H9 (cell line): ENCODE data around the gene WWC1. TPM values are rescaled to one million over a fixed set of nuclear protein-coding genes. Genes with fewer than 3 reads are reported as not detected.

Experiments used
- DNase-seq: peaks from one replicate; pipeline ENCODE4 v3.0.0-alpha.2; 2017
- H2AFZ ChIP-seq: one replicate; pipeline ENCODE4 v1.6.1; 2013; ENCODE audit warnings: mild to moderate bottlenecking, low read length, control low read depth, moderate library complexity
- H2AK5ac ChIP-seq: 2 replicates; pipeline ENCODE4 v1.6.1; 2013; ENCODE audit warnings: low read length, control low read depth, mixed read lengths; ENCODE audit not compliant: insufficient read length
- H2BK120ac ChIP-seq: one replicate; pipeline ENCODE4 v1.6.1; 2013; ENCODE audit warnings: low read depth, mild to moderate bottlenecking, low read length, control low read depth, inconsistent platforms; ENCODE audit not compliant: poor library complexity, severe bottlenecking
- H2BK12ac ChIP-seq: 2 replicates; pipeline ENCODE4 v1.6.1; 2013; ENCODE audit warnings: low read length, control low read depth, mixed read lengths, low read depth; ENCODE audit not compliant: insufficient read length
- H2BK15ac ChIP-seq: 2 replicates; pipeline ENCODE4 v1.6.1; 2013; ENCODE audit warnings: low read depth, low read length, control low read depth
- H2BK20ac ChIP-seq: one replicate; pipeline ENCODE4 v1.6.1; 2013; ENCODE audit warnings: low read depth, mild to moderate bottlenecking, low read length, control low read depth, inconsistent platforms; ENCODE audit not compliant: poor library complexity, severe bottlenecking
- H2BK5ac ChIP-seq: 2 replicates; pipeline ENCODE4 v1.6.1; 2013; ENCODE audit warnings: low read length, control low read depth, mixed read lengths; ENCODE audit not compliant: insufficient read length
- H3K14ac ChIP-seq: 2 replicates; pipeline ENCODE4 v1.6.1; 2013; ENCODE audit warnings: low read length, control low read depth; ENCODE audit not compliant: insufficient read depth
- H3K18ac ChIP-seq: 2 replicates; pipeline ENCODE4 v1.6.1; 2013; ENCODE audit warnings: low read depth, mild to moderate bottlenecking, mixed read lengths, low read length, control low read depth; ENCODE audit not compliant: insufficient read length
- H3K23ac ChIP-seq: 2 replicates; pipeline ENCODE4 v1.6.1; 2013; ENCODE audit warnings: low read length, control low read depth, mixed read lengths, low read depth; ENCODE audit not compliant: insufficient read length
- H3K23me2 ChIP-seq: 2 replicates; pipeline ENCODE4 v1.6.1; 2013; ENCODE audit warnings: low read depth, mild to moderate bottlenecking, mixed read lengths, low read length, control low read depth; ENCODE audit not compliant: insufficient read length, poor library complexity, severe bottlenecking
- H3K27ac ChIP-seq: 2 replicates; pipeline ENCODE4 v1.5.1; 2013; ENCODE audit warnings: low read length, control low read depth, mixed read lengths, low read depth; ENCODE audit not compliant: insufficient read length
- H3K27me3 ChIP-seq: 2 replicates; pipeline ENCODE4 v1.6.1; 2013; ENCODE audit warnings: low read length, control low read depth, inconsistent platforms; ENCODE audit not compliant: insufficient read depth
- H3K4ac ChIP-seq: 2 replicates; pipeline ENCODE4 v1.6.1; 2013; ENCODE audit warnings: low read depth, mild to moderate bottlenecking, control low read depth, inconsistent platforms, low read length, moderate library complexity
- H3K4me1 ChIP-seq: 2 replicates; pipeline ENCODE4 v1.6.1; 2013; ENCODE audit warnings: low read length, control low read depth, inconsistent platforms; ENCODE audit not compliant: insufficient read depth
- H3K4me2 ChIP-seq: 2 replicates; pipeline ENCODE4 v1.6.1; 2013; ENCODE audit warnings: low read length, control low read depth, mixed read lengths; ENCODE audit not compliant: insufficient read length, insufficient read depth
- H3K56ac ChIP-seq: 2 replicates; pipeline ENCODE4 v1.6.1; 2013; ENCODE audit warnings: low read depth, mild to moderate bottlenecking, mixed read lengths, low read length, control low read depth; ENCODE audit not compliant: insufficient read length
- H3K79me1 ChIP-seq: 2 replicates; pipeline ENCODE4 v1.6.1; 2013; ENCODE audit warnings: low read depth, mild to moderate bottlenecking, moderate library complexity, low read length, control low read depth, inconsistent platforms; ENCODE audit not compliant: insufficient read depth, poor library complexity, severe bottlenecking
- H3K79me2 ChIP-seq: 2 replicates; pipeline ENCODE4 v1.6.1; 2013; ENCODE audit warnings: low read length, control low read depth, inconsistent platforms; ENCODE audit not compliant: insufficient read depth
- H3K9ac ChIP-seq: 2 replicates; pipeline ENCODE4 v1.6.1; 2013; ENCODE audit warnings: low read length, control low read depth, mixed read lengths; ENCODE audit not compliant: insufficient read length; ENCODE audit errors: extremely low read depth
- H3K9me3 ChIP-seq: one replicate; pipeline ENCODE4 v1.6.1; 2013; ENCODE audit warnings: low read depth, low read length, inconsistent platforms; ENCODE audit not compliant: control insufficient read depth
- H3T11ph ChIP-seq: one replicate; pipeline ENCODE4 v1.6.1; 2013; ENCODE audit warnings: mild to moderate bottlenecking, low read length, control low read depth, inconsistent platforms
- H4K20me1 ChIP-seq: one replicate; pipeline ENCODE4 v1.6.1; 2013; ENCODE audit not compliant: control insufficient read depth, insufficient read length, insufficient read depth
- H4K5ac ChIP-seq: 2 replicates; pipeline ENCODE4 v1.6.1; 2013; ENCODE audit warnings: low read depth, mild to moderate bottlenecking, mixed read lengths, low read length, control low read depth; ENCODE audit not compliant: insufficient read length
- H4K8ac ChIP-seq: replicated peaks from 2 replicates; pipeline ENCODE4 v1.6.1; 2013; ENCODE audit warnings: low read length, control low read depth, mixed read lengths, low read depth; ENCODE audit not compliant: insufficient read length
- H4K91ac ChIP-seq: 2 replicates; pipeline ENCODE4 v1.6.1; 2013; ENCODE audit warnings: low read depth, mild to moderate bottlenecking, moderate library complexity, mixed read lengths, low read length, control low read depth; ENCODE audit not compliant: insufficient read length
- H3K27ac Mint-ChIP-seq, 3 experiments: 2 replicates in 2 of 3; 3 replicates in 1 of 3; pipeline ENCODE4 v1.8.0; 2020 to 2021; ENCODE audit warnings: mixed read lengths in 3 of 3, mild to moderate bottlenecking in 1 of 3, moderate library complexity in 1 of 3
- H3K27me3 Mint-ChIP-seq: 2 replicates; pipeline ENCODE4 v1.8.0; 2021; ENCODE audit warnings: low read depth, mild to moderate bottlenecking, moderate library complexity, mixed read lengths
- H3K36me3 Mint-ChIP-seq, 3 experiments: 2 replicates in 2 of 3; 3 replicates in 1 of 3; pipeline ENCODE4 v1.8.0; 2020 to 2021; ENCODE audit warnings: low read depth in 3 of 3, mixed read lengths in 3 of 3; ENCODE audit not compliant: insufficient read depth in 1 of 3
- H3K4me1 Mint-ChIP-seq, 2 experiments: 2 replicates each; pipeline ENCODE4 v1.8.0; 2020; ENCODE audit warnings: mixed read lengths in 2 of 2
- H3K4me3 Mint-ChIP-seq, 2 experiments: 2 replicates in 1 of 2; 3 replicates in 1 of 2; pipeline ENCODE4 v1.8.0; 2020 to 2021; ENCODE audit warnings: mild to moderate bottlenecking in 2 of 2, mixed read lengths in 2 of 2, moderate library complexity in 1 of 2
- H3K9me3 Mint-ChIP-seq, 2 experiments: 2 replicates in 1 of 2; 3 replicates in 1 of 2; pipeline ENCODE4 v1.8.0; 2020; ENCODE audit warnings: mild to moderate bottlenecking in 2 of 2, mixed read lengths in 2 of 2, moderate library complexity in 1 of 2
- CTCF ChIP-seq: fragments of 200-600 bp; sonication (generic); conservative IDR thresholded peaks from 3 replicates; pipeline ENCODE4 v1.8.0; 2021; ENCODE audit warnings: antibody characterized with exemption, mild to moderate bottlenecking
- WGBS: extraction: QIAGEN DNeasy Blood & Tissue Kit; methylation state at CpG from one replicate; pipeline ENCODE4 v1.1.7; 2013; ENCODE audit warnings: missing lambda C conversion rate, low lambda C conversion rate, mixed read lengths; ENCODE audit not compliant: insufficient read length; ENCODE audit errors: extremely low coverage; 5-methylcytosine and 5-hydroxymethylcytosine counted together
- total RNA-seq: library from RNA; stranded (reverse); gene quantifications from 2 replicates; pipeline ENCODE4 v1.2.1, GENCODE V29; 2021

The WWC1 gene
- total RNA-seq, 1 experiment from 2014 or later = 28.2 TPM

- Histone ChIP-seq H3K18ac (no peak overlapping the region), H3K9ac (no peak overlapping the region), H3K27ac (no peak overlapping the region), H3K4me2 (no peak overlapping the region), H3K79me1 (no peaks in the 10 kb centered on the region), H2AK5ac (no peak overlapping the region), H3K4me1 (no peaks in the 10 kb centered on the region), H2BK20ac (no peak overlapping the region), H2BK15ac (no peak overlapping the region), H3K4ac (no peak overlapping the region), H3K56ac (no peak overlapping the region), H3T11ph (no peak overlapping the region), H2BK12ac (no peak overlapping the region), H3K79me2 (no peaks in the 10 kb centered on the region), H2BK5ac (no peak overlapping the region), H4K8ac (no peak overlapping the region), H3K14ac (no peak overlapping the region), H4K91ac (no peak overlapping the region), H2AFZ (no peak overlapping the region), H3K9me3 (no peaks in the 10 kb centered on the region), H3K27me3 (no peaks in the 10 kb centered on the region), H3K23me2 (no peaks in the 10 kb centered on the region), H4K5ac (no peak overlapping the region), H3K23ac (no peak overlapping the region), H2BK120ac (no peak overlapping the region), H4K20me1 (no peaks in the 10 kb centered on the region)
- H3K27me3 Mint-ChIP-seq = peaks cover 7% of the 10 kb centered on the region
- no peaks in the 10 kb centered on the region for H3K9me3 Mint-ChIP-seq
- no peak overlapping the region for H3K4me3 Mint-ChIP-seq
- H3K36me3 Mint-ChIP-seq = no peaks in the 10 kb centered on the region
- no peak overlapping the region for H3K27ac Mint-ChIP-seq
- TF ChIP-seq CTCF = no peak
- WGBS = no CpG with 5 or more reads among the region's 3 CpGs
- peaks cover 0 to 5% of the 10 kb centered on the region in 2 experiments; a peak in 2 of 4 replicates for H3K4me1 Mint-ChIP-seq
- DNase-seq = no peak
Measured at GRCh38 chr5:168480601-168481000, 189.2 kb downstream of the WWC1 start.
